Activated naive CD4-positive, alpha-beta T cell treated with anti-CD3 and anti-CD28 coated beads, Interleukin-2, amount 50 U/mL, for 24 hours (primary cell): ENCODE data around the gene BEX1.
"Not testable (repeated sequence)": the region's sequence is repeated elsewhere in the genome, so short reads cannot be mapped to it uniquely, and the experiment has no call there.

Source experiments
- H3K27ac Mint-ChIP-seq: one replicate; pipeline ENCODE4 v1.8.0; 2021; ENCODE audit warnings: mild to moderate bottlenecking, mixed read lengths
- H3K27me3 Mint-ChIP-seq: one replicate; pipeline ENCODE4 v1.8.0; 2021; ENCODE audit warnings: mixed read lengths
- H3K36me3 Mint-ChIP-seq: one replicate; pipeline ENCODE4 v1.8.0; 2021; ENCODE audit warnings: mixed read lengths
- H3K4me1 Mint-ChIP-seq: one replicate; pipeline ENCODE4 v1.8.0; 2021; ENCODE audit warnings: mixed read lengths
- H3K4me3 Mint-ChIP-seq: one replicate; pipeline ENCODE4 v1.8.0; 2021; ENCODE audit warnings: mild to moderate bottlenecking, mixed read lengths
- H3K9me3 Mint-ChIP-seq: one replicate; pipeline ENCODE4 v1.8.0; 2021; ENCODE audit warnings: mixed read lengths

BEX1 gene

GRCh38 chrX:103056902-103057301, 7.1 kb downstream of the BEX1 start:
- no peaks in the 10 kb centered on the region for H3K36me3 Mint-ChIP-seq
- H3K9me3 Mint-ChIP-seq, result no peaks in the 10 kb centered on the region
- no peak overlapping the region for H3K4me3 Mint-ChIP-seq
- no peak overlapping the region for H3K27ac Mint-ChIP-seq
- peaks cover 5% of the 10 kb centered on the region for H3K27me3 Mint-ChIP-seq
- no peaks in the 10 kb centered on the region for H3K4me1 Mint-ChIP-seq

- Mint-ChIP-seq H3K36me3 (no peaks in the 10 kb centered on the region), H3K4me3 (no peak overlapping the region), H3K27me3 (peaks cover 6% of the 10 kb centered on the region), H3K9me3 (no peaks in the 10 kb centered on the region), H3K27ac (no peak overlapping the region), H3K4me1 (no peaks in the 10 kb centered on the region)
Measured at GRCh38 chrX:103052625-103053024, 11.3 kb downstream of the BEX1 start.

- Mint-ChIP-seq H3K4me1 (no peaks in the 10 kb centered on the region), H3K27me3 (peaks cover 6% of the 10 kb centered on the region)
Measured at GRCh38 chrX:103051260-103051789, 12.6 kb downstream of the BEX1 start.

GRCh38 chrX:103033371-103033770, 30.6 kb downstream of the BEX1 start:
- not testable (repeated sequence) for H3K4me3 Mint-ChIP-seq, H3K9me3 Mint-ChIP-seq, H3K27me3 Mint-ChIP-seq, H3K27ac Mint-ChIP-seq, H3K36me3 Mint-ChIP-seq, H3K4me1 Mint-ChIP-seq

More at GRCh38 chrX:103051260-103051789, 12.6 kb downstream of the BEX1 start:
- Mint-ChIP-seq H3K36me3 (no peaks in the 10 kb centered on the region), H3K27ac (no peak overlapping the region), H3K9me3 (no peaks in the 10 kb centered on the region), H3K4me3 (no peak overlapping the region)

GRCh38 chrX:103017542-103017941, 46.4 kb downstream of the BEX1 start:
- H3K9me3 Mint-ChIP-seq, result no peaks in the 10 kb centered on the region
- no peak overlapping the region for H3K4me3 Mint-ChIP-seq
- H3K36me3 Mint-ChIP-seq, result no peaks in the 10 kb centered on the region
- H3K27ac Mint-ChIP-seq, result no peak overlapping the region
- H3K4me1 Mint-ChIP-seq, result no peaks in the 10 kb centered on the region
- peaks cover 2% of the 10 kb centered on the region for H3K27me3 Mint-ChIP-seq

- no peaks in the 10 kb centered on the region for H3K36me3 Mint-ChIP-seq
- H3K4me1 Mint-ChIP-seq, result no peaks in the 10 kb centered on the region
- no peak overlapping the region for H3K27ac Mint-ChIP-seq
- H3K9me3 Mint-ChIP-seq, result no peaks in the 10 kb centered on the region
- H3K27me3 Mint-ChIP-seq, result no peaks in the 10 kb centered on the region
- no peak overlapping the region for H3K4me3 Mint-ChIP-seq
Measured at GRCh38 chrX:103012945-103013344, 51.0 kb downstream of the BEX1 start.
